ENCODE data around the gene PILRB. TPM values are rescaled to one million over a fixed set of nuclear protein-coding genes. Genes with fewer than 3 reads are reported as not detected.

Gene PILRB
- total and polyA plus RNA-seq, 9 of the 15 experiments (the other 6 are each of a cell fraction or from before 2014, with no cell fraction given) = 6.2 to 94.6 (median 37.0) TPM

- Histone ChIP-seq H3K27me3 (ENCODE audit: control insufficient read depth in 2 of 2, insufficient read depth in 2 of 2, low read length in 2 of 2) (no peaks in the 10 kb centered on the region), H3K4me2 (ENCODE audit: insufficient read depth, low read length) (no peak overlapping the region), H3K9me3 (replicated peaks; ENCODE audit: control insufficient read depth, insufficient read depth, low read depth, low read length) (no peaks in the 10 kb centered on the region), H3K36me3 (ENCODE audit: control insufficient read depth, insufficient read depth, low read length) (peaks cover 39% of the 10 kb centered on the region), H4K20me1 (replicated peaks; ENCODE audit: control insufficient read depth, insufficient read depth, low read length) (no peaks in the 10 kb centered on the region), H3K9me1 (ENCODE audit: control insufficient read depth, insufficient read depth, low read length) (peaks cover 4% of the 10 kb centered on the region), H3K4me1 (replicated peaks in 1 of 2; ENCODE audit: control insufficient read depth in 2 of 2, insufficient read depth in 2 of 2, low read length in 2 of 2) (peaks cover 7 to 14% of the 10 kb centered on the region in 2 experiments; a peak in 4 of 5 replicates), H3K9ac (ENCODE audit: insufficient read depth in 1 of 2, low read depth in 2 of 2, low read length in 2 of 2) (peak overlapping the region in 1 of 2 experiments; percentile 80; a peak in 2 of 4 replicates), H3K27ac (ENCODE audit: extremely low read depth, low read depth, low read length) (no peak overlapping the region), H3K79me2 (ENCODE audit: control insufficient read depth, insufficient read depth, low read length) (no peaks in the 10 kb centered on the region), H2AFZ (ENCODE audit: low read depth, low read length) (no peak overlapping the region), H3K4me3 (no peak overlapping the region)
- intact Hi-C loops (cut with micrococcal nuclease) (no loop called here), in situ Hi-C loops (cut with MboI) (no loop called here)
- POLR2A ChIA-PET = interaction anchor here (0.5 to 0.6 kb wide), 2 partner anchors 12 to 1396 kb away, joined by 3 read pairs; no protein-coding TSS in a partner anchor
- FAIRE-seq (no peak), DNase-seq (ENCODE audit: extremely low read depth in 1 of 4, low spot score in 3 of 4) (peak in 2 of 4 experiments; percentile 20 to 23), ATAC-seq (peak; percentile 2)
- BruUV-seq (replicated peaks) = no TSS peak
- 78% methylated on average over 16 of the region's 16 CpGs for WGBS (ENCODE audit: insufficient coverage, low coverage, missing lambda C conversion rate)
- CTCF ChIA-PET (ENCODE audit: low intra/inter-chr PET ratio) = no interaction called here
- TF ChIP-seq MAFF (IDR thresholded peaks at IDR 0.05; ENCODE audit: low read length) = no peak
- no peak for TF ChIP-seq GTF2E2 (tag; IDR thresholded peaks at IDR 0.05)
- no peak for TF ChIP-seq ZNF316 (IDR thresholded peaks at IDR 0.05)
- TF ChIP-seq TRIM25 (IDR thresholded peaks at IDR 0.05; ENCODE audit: borderline replicate concordance) = no peak
- TF ChIP-seq SNIP1 (IDR thresholded peaks at IDR 0.05; ENCODE audit: low read depth) = no peak
- TF ChIP-seq ZHX1 (conservative IDR thresholded peaks at IDR 0.05; ENCODE audit: low read length) = no peak
- TF ChIP-seq BACH1 (tag; IDR thresholded peaks at IDR 0.05) = no peak
- no peak for TF ChIP-seq ESRRB (CRISPR knock-in tag; IDR thresholded peaks at IDR 0.05; ENCODE audit: borderline replicate concordance)
- no peak for TF ChIP-seq CAMTA2 (CRISPR knock-in tag; conservative IDR thresholded peaks at IDR 0.05)
- TF ChIP-seq ZNF175 (CRISPR knock-in tag; IDR thresholded peaks at IDR 0.05; ENCODE audit: low read depth) = no peak
- TF ChIP-seq ARID1B (IDR thresholded peaks at IDR 0.05) = no peak
- TF ChIP-seq POLR2AphosphoS2 (IDR thresholded peaks at IDR 0.05; ENCODE audit: low read length) = peak; percentile 44; the same call in 1 of the 2 replicates
- TF ChIP-seq ARID2 (IDR thresholded peaks at IDR 0.05) = no peak
- TF ChIP-seq, protein P1, sequence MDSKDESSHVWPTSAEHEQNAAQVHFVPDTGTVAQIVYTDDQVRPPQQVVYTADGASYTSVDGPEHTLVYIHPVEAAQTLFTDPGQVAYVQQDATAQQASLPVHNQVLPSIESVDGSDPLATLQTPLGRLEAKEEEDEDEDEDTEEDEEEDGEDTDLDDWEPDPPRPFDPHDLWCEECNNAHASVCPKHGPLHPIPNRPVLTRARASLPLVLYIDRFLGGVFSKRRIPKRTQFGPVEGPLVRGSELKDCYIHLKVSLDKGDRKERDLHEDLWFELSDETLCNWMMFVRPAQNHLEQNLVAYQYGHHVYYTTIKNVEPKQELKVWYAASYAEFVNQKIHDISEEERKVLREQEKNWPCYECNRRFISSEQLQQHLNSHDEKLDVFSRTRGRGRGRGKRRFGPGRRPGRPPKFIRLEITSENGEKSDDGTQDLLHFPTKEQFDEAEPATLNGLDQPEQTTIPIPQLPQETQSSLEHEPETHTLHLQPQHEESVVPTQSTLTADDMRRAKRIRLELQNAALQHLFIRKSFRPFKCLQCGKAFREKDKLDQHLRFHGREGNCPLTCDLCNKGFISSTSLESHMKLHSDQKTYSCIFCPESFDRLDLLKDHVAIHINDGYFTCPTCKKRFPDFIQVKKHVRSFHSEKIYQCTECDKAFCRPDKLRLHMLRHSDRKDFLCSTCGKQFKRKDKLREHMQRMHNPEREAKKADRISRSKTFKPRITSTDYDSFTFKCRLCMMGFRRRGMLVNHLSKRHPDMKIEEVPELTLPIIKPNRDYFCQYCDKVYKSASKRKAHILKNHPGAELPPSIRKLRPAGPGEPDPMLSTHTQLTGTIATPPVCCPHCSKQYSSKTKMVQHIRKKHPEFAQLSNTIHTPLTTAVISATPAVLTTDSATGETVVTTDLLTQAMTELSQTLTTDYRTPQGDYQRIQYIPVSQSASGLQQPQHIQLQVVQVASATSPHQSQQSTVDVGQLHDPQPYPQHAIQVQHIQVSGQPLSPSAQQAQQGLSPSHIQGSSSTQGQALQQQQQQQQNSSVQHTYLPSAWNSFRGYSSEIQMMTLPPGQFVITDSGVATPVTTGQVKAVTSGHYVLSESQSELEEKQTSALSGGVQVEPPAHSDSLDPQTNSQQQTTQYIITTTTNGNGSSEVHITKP (IDR thresholded peaks at IDR 0.05; ENCODE audit: partially characterized antibody) = peak; percentile 53
- TF ChIP-seq ZBTB17 (CRISPR knock-in tag; IDR thresholded peaks at IDR 0.05) = 0 out of 2 replicates have a peak, but pooled peaks have one; percentile 13
Measured at GRCh38 chr7:100366411-100367250, 8.7 kb downstream of the PILRB start.
